Left colon (tissue), 2 donors: ENCODE data around the gene HPN. TPM values are rescaled to one million over a fixed set of nuclear protein-coding genes. Genes with fewer than 3 reads are reported as not detected.
A peak's percentile ranks its signal among the peaks of the same experiment; 100 is the strongest.
"Not testable (repeated sequence)": the region's sequence is repeated elsewhere in the genome, so short reads cannot be mapped to it uniquely, and the experiment has no call there.

Source experiments
- ATAC-seq: fragments of 200-7000 bp; cut with Tn5 transposase; one replicate; pipeline ENCODE4 v1.9.1; 2020; ENCODE audit warnings: mild to moderate bottlenecking, moderate library complexity
- DNase-seq, 2 donors: peaks; one replicate each; pipeline ENCODE4 v3.0.0-alpha.2; 2020
- intact Hi-C, 2 donors: fragments of 100-400 bp; cut with DNase I in 1 of 2; cut with micrococcal nuclease in 1 of 2; formaldehyde crosslinking; loops; one replicate each; pipeline versions ENCODE4 v1.11.2 to v1.14.0; 2022; cut with DNase I, micrococcal nuclease
- total RNA-seq, 2 donors: library from RNA; stranded (reverse); fragmentation: NEBNext Ultra II Directional; extraction: Animal tissue kit (Norgen Biotek cat#: 25700); gene quantifications; one replicate each; pipeline ENCODE4 v1.2.1, GENCODE V29; 2021
- donor health status: DM: no; HTN: no; CAD: no.
- donor health status: DM: yes; HTN: yes; CAD: no.

The HPN gene
- total RNA-seq, 2 donors from 2014 or later = 0.95 to 1.1 TPM

DNA sequence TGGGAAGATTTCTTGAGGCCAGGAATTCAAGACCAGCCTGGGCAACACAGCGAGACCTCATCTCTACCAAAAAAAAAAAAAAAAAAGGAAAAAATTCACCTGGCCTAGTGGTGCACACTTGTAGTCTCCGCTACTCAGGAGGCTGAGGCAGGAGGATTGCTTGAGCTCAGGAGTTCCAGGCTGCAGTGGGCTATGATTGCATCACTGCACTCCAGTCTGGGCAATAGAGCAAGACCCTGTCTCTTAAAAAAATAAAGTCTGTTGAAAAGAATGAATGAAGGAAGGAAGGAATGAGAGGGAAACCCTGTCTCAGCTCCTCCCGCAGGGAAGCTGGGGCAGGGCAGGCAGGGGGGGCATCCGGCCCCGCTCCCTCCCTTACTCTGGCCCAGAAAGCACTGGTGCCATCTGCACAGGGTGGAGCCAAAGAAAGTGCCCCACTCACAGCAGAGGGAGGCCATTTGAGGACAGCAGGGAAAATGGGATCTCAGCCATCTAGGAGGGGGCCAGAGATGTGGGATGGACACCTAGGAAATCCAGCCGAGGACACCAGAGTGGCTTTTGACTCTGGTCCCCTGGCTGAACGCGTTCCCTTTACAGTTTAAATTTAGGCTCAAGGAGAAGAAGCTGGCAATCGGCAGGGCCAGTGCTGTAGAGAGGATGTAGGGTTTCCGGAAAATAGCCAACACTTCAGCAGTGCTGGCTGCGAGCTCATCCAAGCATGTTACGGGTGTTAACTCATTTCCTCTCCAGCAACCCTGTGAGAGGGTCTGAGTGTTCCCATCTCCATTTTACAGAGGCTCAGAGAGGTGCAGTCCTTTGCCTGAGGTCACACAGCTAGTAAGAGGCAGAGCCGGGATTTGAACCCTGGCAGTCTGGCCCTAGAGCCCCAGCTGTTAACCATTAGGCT, 3.6 kb upstream of the HPN start:
- ATAC-seq (no peak), DNase-seq (no peak)
- intact Hi-C loops = no loop called here

DNA sequence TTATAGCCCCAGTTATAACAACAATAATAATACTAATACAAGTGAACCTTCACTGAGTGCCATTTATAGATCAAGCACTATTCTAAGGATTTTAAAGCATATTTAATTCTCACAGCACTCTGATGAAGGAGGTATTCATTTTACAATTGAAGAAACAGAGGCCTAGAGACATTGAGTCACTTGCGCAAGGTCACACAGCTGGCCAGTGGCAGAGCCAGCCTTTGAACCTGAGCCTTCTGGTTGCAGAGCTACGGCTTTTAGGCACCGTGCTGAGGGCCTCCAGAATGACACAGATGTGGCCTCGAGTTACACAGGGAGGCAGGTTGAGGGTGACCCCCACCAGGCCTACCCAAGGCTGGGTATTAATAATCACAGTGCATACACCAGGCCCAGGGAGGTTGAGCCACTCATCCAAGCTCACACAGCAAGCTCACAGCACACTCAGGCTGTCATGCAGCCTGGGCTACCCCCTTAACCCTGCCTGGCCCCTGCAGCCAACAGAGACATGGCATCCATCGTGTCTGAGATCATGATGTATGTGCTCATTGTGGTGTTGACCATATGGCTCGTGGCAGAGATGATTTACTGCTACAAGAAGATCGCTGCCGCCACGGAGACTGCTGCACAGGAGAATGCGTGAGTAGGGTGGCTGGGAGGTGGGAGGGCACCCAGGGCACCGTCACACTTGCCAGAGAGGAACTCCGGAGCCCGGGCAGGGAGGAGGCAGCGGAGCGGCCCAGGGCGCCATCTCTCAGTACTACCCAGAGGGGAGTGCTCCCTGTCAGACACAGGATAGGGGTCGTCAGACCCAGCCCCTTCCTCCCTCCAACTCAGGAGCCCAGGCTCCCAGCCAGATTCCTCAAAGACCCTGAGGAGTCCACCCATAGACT, 2.7 kb upstream of the HPN start:
- intact Hi-C loops = no loop called here

DNA sequence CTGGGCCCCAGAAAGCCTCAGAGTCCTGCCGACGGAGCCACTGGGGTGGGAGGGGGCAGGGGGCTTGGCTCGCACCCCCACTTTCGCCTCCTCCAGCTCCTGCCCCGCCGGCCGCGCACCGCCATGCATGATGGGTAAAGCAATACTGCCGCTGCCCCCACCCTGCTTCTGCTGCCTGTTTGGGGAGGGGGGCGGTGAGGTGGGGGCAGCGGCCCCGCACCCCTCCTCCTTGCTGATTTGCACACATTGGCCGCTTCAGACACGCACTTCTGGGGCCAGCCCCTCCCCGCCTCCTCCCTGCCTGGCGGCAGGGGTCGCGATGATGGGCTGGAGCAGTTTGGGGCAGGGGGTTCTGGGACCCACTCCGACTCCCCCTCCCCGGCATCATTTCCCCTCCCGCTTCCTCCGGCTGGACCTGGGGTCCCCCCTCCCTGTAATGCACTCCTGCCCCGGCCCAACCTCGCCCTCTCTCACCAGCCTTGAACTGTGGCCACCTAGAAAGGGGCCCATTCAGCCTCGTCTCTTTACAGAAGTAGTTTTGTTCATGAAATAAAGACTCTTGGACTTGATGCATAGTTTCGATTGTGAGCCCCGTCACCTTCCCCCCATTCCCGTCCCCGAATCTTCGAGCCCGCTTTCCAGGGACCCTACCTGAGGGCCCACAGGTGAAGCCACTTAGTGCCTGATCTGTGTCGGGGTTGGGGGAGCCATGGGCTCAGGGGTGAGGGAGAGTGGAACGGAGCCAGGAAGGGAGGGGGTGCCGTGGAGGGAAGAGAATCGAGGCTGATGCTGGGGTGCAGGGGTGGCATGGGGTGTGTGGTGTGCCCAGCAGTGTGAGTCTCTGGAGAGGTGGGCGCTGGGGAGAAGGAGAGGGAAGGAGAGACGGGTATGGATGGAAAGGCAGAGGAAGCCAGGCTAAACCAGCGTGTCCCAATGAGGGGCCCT, 1.4 kb upstream of the HPN start:
- DNase-seq (no peak), ATAC-seq (no peak)
- intact Hi-C loops = no loop called here

More for the DNA sequence above, 2.7 kb upstream of the HPN start:
- ATAC-seq = no peak
- no peak for DNase-seq

DNA sequence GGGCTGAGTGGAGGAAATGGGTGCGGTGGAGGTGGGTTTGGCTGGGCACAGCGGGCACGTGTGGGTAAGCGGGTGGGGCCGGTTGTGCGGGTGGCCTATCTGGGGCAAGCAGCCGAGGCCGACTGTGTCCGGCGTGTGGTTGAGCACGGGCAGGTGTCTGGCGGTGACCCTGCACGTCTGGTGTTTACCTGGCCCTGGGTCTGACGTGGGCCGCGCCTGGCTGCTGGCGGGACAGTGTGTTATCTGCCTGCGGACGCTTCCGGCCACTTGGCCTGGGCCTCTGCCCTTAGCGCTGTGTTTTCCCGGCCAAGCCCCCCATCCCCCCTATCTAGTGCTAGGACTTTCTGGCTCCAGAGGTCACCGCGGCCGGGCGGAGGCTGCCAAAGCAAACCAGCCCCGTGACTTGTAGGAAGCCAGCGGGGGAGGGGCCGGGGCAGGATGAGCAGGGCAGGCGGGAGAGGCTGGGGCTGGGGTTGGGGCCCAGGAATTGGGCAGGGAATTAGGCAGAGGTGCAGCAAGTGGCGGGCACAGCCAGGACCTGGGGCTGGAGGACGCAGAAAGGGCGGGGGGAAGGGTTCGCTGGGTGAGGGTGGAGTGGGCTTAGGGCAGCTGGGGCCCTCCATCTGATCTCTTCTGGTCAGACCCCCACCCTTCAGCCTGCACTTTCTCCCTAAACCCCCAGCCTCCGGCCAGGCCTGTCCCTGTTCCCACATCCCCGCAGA, 534 bp upstream of the HPN start:
- DNase-seq (peak; percentile 77 to 84), ATAC-seq (peak; percentile 81)
- intact Hi-C loops = no loop called here

DNA sequence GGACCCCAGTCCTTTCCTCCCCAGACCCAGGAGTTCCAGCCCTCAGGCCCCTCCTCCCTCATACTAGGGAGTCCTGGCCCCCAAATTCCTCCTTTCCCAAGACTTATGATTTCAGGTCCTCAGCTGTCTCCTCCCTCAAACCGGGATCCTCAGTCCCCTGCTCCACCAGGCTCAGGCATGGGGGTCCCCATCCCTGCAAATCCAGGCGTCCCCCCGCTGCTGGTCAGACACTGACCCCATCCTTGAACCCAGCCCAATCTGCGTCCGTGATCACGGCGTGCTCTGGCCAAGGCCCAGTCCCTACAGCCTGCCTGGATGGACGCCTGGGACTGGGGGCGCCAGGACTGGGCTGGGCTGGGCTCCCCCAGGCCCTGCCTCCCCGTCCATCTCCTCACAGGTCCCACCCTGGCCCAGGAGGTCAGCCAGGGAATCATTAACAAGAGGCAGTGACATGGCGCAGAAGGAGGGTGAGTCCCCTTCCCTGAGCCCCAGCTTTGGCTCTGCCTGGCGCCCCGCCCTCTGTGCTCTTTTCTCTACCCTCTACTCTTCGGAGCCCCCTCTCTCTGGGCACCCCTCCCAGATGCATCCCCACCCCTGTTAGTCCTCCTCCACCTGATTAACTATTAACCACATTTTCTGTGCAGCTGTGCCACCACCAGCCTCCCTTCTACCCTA, 672 bp downstream of the HPN start:
- DNase-seq (no peak), ATAC-seq (no peak)
- intact Hi-C loops = no loop called here

DNA sequence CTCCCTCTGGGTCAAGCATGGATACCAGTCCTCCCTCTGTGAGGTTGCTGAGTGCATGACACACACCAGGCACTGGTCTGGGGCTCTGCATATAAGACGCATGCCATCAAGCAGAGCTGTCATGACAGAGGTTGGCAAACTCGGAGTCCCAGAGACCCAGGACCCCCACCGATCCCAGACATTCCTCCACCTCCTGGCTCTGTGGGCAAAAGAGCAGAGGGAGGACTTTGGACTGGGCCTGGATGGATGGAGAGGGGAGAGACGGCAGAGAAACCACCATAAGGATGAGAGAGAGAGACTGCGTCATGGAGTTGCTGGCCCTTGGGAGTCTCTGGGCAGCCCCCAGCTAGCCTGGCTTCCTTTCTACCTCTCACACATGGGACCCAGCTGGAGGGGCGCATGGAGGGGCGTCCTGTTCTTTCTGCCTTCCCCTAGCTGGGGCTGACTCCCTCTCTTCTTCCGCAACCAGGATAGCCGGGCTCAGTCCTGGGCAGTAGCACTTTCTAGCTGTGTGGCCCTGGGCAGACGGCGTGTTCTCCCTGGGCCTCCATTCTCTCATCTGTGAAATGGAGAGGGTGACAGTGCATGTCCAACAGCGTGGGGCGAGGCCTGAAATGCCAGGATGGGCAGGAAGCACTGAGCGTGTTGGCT, 1.6 kb downstream of the HPN start:
- DNase-seq = no peak
- intact Hi-C loops = no loop called here
- ATAC-seq = no peak

DNA sequence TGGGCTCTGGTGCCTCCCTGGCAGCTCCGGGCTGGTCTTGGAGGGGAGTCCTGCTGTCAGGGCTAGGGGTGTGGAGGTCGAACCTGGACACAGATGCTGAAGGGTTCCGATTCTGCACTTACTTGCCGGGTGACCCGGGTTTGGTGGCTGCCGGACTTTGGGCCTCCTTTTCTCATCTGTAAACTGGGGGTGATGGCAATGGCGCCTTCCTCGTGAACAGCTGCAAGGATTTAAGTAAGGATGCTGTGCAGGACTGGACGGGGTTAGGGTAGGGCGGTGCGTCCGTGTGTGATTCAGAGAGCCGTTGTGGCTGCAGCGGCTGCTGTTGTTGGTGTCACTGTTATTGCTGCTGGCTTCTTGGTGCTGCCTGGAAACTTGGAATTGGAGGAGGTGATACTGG, 2.4 kb downstream of the HPN start:
- no peak for DNase-seq
- no peak for ATAC-seq
- intact Hi-C loops = no loop called here

DNA sequence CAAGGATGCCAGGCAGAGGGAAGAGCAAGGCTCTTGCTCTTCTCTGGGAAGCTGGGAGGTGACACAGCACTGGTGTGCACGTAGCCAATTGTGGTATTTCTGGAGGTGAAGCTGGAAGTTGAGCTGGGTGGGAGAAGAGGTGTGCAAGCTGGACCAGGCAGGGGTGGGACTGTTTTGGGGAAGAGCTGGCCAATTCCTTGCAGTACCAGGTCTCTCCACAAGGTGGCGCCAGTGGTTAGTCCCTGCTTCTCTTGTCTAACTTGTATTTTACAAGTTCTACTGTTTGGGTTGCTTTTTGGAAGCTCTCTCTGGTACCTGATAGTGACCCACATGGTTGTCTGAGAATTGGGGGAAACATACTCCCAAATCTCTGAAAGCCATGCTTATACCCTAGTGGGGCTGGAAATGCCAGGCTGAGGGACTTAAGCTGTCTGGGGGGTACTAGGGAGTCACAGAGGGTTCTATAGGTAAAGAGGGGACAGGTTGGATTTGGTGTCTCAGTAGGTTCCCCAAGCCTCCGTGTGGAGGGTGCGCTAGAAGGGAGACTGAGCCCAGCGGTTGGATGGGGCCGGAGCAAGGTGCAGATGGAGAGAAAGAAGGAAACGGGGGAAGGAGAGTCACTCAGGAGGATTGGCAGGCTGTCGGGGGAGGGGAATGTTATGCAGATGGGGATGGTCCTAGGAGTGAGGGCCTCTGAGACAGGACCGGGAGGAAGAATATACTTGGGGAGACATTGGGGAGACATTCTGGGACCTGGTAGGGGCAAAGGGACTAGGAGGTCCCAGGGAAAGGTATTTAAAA, 3.0 kb downstream of the HPN start:
- DNase-seq = peak in 1 of 2 donors; percentile 58
- no peak for ATAC-seq
- intact Hi-C loops = no loop called here

DNA sequence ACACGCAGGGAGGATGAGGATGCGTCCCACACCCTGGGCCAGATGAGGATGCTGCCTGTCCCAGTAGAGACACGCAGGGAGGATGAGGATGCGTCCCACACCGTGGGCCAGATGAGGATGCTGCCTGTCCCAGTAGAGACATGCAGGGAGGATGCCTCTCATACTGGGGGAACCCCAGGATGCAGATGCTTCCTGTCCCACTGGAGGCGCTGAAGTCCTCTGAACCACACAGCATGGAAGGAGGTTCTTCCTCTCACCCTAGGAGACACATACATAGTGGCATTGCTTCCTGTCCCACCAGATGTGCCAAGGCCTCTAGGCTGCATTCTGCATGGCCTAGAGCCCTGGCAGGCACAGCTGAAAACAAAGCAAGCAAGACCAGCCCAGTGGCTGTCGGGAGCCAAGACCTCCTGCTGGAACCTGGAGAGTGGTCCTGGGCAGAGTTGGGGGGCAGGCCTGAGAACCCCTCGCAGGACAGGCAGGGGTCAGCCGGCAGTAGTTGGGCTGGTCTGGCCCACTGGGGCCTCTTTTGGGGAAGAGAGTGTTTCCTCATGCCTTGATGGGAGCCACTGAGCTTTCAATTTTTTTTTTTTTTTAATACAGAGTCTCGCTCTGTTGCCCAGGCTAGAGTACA, 4.3 kb downstream of the HPN start:
- no peak for DNase-seq
- intact Hi-C loops = no loop called here
- ATAC-seq = no peak

DNA sequence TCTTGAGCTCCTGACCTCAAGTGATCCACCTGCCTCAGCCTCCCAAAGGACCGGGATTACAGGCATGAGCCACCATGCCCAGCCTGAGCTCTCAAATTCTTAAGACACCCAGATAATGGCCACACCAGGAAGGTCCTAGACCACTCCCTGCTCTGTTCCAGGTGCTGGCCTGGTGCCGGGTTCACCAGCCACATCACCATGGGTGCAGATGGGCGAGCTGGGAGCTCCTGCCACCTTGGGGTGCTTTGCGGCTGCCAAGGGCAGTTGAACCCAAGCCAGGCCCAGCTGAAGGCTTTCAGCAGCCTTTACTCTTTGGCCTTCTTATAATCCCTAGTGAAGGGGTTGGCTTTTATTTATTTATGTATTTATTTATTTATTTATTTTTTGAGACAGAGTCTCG, 4.9 kb downstream of the HPN start:
- DNase-seq (no peak), ATAC-seq (no peak)
- intact Hi-C loops = no loop called here

DNA sequence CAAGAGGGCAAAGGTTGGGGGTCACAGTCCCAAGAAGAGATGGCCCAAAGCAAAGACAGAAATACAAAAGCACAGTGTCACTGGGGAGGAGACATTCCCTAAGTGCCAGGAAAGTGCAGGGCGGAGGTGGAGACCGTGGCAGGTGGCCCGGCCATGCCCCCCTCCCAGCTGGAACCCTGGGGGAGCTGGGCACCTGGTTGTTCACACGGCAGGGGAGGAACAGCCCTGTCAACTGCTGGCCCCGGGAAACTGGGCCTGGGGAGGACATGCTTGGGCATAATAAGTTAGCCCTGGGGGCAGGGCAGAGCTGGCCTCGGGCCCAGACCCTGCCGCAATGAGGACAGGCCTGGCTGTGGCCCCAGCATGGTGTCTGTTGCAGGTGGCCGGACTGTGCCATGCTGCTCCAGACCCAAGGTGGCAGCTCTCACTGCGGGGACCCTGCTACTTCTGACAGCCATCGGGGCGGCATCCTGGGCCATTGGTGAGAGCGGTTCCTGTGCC, 7.4 kb downstream of the HPN start:
- DNase-seq (no peak), ATAC-seq (no peak)
- intact Hi-C loops = no loop called here

DNA sequence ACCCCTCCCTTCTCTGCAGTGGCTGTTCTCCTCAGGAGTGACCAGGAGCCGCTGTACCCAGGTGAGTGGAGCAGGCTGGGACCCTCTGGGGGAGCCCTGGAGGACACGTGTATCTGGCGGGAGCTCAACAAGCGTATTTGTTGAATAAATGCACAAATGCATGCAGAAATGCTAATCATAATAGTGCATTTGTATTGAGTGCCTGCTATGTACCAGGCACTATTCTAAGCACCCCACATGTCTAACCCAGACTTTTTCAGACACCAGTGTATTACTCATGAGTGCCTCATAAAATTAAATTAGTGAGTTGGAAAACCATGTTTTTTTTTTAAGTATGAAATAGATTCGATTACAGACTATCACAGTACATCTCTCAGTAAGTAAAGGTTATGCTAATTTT, 7.9 kb downstream of the HPN start:
- no peak for ATAC-seq
- no peak for DNase-seq
- intact Hi-C loops = no loop called here

DNA sequence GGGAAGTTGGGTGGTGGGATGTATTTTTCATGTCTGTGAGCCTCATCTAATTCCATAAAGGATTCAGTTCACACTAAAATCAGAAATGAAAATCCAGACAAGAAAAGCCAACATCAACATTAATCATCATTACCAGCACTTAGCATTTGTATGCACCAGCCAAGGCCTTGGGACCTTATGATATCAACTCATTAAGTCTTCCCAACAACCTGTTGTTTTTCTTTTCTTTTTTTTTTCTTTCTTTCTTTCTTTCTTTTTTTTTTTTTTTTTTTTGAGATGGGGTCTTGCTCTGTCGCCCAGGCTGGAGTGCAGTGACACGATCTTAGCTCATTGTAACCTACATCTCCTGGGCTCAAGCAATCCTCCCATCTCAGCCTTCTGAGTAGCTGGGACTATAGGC, 9.1 kb downstream of the HPN start:
- intact Hi-C loops, DNase-seq, ATAC-seq: not testable (repeated sequence)

DNA sequence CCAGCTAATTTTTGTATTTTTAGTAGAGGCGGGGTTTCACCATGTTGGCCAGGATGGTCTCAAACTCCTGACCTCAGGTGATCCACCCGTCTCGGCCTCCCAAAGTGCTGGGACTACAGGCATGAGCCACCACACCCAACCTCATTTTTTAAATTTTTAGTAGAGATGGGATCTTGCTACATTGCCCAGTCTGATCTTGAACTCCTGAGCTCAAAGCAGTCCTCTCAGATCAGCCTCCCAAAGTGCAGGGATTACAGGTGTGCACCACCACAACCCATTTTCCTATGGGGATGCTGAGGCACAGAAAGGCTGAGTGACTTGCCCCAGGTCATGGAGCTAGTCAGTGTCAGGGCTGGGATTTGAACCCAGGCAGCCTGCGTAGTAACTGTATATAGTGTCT, 9.7 kb downstream of the HPN start:
- ATAC-seq, intact Hi-C loops, DNase-seq: not testable (repeated sequence)

DNA sequence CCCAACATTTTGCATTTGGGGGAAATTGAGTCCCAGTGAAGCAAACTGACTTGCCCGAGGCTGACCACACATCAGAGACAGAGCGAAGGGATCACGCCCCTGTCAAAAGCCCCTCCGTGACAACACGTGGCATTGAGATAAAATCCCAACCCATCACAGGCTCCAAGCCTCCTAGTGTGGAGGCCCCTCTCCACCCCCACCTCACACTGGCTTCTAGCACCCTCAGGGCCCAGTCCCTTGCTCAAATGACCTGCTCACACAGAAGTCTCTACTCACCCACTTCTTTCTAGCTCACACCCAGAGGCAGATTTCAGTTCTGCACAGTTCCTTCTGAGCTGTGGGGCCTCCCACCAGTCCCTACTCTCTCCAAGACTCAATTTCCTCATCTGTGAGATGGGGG, 10.3 kb downstream of the HPN start:
- no peak for DNase-seq
- no peak for ATAC-seq
- intact Hi-C loops = no loop called here
